D341Med (cell line): ENCODE measurements around the gene SLC4A2.

Source experiments
- DNase-seq: peaks from one replicate; pipeline ENCODE4 v3.0.0; 2012; ENCODE audit warnings: low spot score

SLC4A2 gene

DNA sequence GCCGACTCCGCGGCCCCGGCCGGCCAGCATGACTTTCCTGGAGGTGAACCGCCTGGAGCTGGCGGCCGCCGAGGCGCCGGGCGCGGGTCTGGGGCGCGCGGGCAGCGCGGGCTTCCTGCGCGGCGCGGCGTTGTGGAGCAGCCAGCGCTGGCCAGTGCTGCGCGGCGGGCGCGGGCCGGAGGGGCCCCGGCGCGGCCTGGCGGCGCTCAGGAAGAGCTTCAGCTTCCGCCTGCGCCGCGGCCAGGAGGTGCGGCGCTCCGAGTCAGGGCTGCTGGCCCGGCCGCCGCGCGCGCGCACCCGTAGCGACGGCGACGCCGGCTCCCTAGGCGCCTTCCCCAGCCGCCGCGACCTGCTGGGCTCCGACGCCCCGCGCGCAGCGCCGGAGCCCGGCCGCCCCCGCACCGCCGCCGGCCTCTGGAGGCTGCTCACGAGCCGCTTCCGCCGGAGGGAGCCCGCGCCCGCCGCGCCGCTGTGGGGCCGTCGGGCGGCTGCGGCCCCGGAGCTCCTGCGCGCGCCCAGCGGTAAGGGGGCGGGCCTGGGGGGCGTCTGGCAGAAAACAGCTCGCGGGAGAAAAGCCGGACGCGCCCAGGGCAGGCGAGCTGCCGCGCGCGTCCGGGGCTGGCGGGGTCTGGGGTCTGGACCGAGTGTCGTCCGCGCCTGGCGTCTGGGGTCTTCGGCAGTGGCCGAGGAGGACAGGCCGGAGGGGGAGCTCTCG, 55.9 kb downstream of the SLC4A2 start:
- DNase-seq: no peak

DNA sequence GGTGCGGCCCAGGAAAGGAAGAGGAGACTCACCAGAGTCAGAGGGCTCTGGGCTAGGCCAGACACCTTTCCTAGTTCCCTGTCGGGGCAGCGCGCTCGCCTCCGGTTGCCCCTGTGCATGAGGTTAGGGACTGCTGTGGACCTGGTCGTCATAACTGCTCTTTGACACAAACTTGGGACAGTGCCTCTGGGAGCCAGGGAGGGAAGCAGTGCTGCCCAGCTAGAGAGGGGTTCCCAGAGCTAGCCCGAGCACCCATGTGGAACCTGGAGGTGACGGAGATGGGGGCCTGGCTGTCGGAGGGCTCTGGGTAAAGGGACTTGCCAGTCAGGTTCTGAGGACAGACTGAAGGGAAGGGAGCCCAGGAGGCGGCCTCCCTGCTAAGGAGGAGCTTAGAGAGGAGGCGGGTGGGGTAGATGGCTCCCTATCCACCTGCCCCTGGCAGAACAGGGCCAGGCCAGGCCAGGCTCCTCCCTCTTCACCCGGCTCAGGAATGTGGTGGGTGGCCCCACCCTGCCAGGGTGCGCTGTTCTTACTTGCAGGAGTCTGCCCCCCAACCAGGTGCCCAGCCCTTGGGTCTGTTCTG, 56.5 kb downstream of the SLC4A2 start:
- no peak for DNase-seq

DNA sequence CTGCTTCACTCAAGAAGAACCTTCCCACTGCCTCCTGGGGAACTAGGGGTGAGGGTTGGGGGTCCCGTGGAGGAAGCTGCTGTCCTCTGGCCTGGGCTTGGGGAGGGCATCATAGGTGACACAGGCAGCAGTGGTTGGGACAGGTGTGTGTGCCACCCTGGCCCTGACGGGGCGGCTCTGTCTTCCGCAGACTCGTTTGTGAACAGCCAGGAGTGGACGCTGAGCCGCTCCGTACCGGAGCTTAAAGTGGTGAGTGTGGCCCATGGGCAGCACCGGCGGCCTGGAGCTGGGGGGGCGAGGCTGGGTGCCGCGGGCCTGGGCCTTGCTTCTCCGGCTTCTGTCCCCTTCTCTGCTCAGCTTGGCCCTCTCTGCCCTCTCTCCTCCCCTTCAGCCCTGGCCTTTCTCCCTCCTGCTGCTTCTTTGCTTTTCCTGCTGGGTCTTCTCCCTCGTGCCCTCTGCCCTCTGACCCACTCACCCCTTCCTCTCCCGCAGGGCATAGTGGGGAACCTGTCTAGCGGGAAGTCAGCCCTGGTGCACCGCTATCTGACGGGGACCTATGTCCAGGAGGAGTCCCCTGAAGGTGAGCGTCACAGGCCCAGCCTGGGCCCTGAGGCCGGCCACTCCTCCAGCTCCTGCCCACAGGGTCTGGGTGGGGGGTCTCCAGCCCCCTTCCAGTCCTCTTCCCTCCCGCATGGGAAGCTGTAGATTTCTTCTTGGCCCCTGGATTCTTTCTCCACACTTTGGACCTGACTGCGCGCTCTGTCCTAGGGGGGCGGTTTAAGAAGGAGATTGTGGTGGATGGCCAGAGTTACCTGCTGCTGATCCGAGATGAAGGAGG, 57.4 kb downstream of the SLC4A2 start:
- no peak for DNase-seq

GRCh38 chr7:151117565-151117964, 58.2 kb downstream of the SLC4A2 start:
- no peak for DNase-seq

GRCh38 chr7:151118108-151119054, 59.0 kb downstream of the SLC4A2 start:
- DNase-seq: no peak

DNA sequence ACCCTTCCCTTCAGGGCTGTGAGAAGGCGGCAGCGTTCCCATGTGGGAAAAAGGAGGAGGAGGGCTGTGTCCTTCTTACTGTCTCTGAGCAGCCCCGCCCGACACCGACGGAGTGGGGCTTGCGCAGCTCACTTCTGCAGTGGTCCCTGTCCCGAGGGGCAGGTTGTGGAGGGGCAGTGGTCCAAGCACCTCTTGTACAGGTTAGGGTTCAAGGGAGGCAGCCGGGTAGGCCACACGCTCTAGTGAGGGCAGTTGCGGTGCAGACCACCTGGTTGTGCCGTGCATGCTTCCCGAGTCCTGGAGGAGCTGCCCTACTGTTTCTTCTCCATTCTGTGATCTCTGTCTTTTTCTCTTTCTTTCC, 59.6 kb downstream of the SLC4A2 start:
- no peak for DNase-seq

- no peak for DNase-seq
These were observed 60.5 kb downstream of the SLC4A2 start for GRCh38 chr7:151119902-151120301.

GRCh38 chr7:151120896-151121295, 61.5 kb downstream of the SLC4A2 start:
- DNase-seq: no peak

DNA sequence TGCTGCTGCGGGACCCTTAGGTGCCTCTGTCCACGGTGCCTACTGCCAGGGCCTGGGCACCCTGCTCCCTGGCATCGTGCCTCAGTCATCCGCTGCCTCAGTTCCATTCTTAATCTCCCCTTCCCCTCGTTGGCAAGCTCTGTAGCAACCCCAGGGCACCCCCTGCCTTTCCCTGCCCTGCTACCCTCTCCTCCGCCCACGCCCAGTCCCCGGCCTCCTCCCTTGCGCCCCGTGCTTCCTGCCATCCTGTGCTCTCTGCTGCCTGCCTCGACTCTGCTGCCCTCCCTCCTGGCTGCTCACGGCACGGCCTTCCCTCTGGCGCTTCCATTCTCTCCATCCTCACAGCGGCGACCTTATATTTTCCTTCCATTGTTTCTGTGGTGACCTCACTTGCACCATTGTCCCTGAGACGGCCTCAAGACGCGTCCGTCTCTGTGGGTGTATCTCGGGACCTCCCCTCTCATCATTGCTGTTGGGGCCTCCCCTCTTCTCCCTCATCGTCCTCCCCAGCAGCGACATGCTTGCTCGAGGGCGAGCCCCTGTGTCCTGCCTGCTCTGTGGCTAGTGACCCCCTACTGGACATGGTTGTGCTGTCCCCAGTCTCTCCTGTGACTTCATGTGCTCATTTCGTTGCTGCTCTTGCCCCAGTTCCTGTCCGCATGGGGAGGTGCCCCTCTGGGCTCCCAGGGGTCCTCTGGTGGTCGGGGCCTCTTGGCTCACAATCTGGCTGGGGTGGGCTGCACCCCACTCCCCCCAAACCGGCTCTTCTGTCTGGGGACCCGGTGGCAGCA, 62.2 kb downstream of the SLC4A2 start:
- DNase-seq: no peak

GRCh38 chr7:151122276-151122675, 62.9 kb downstream of the SLC4A2 start:
- no peak for DNase-seq

- no peak for DNase-seq
These were observed 63.4 kb downstream of the SLC4A2 start for GRCh38 chr7:151122796-151123157.

DNA sequence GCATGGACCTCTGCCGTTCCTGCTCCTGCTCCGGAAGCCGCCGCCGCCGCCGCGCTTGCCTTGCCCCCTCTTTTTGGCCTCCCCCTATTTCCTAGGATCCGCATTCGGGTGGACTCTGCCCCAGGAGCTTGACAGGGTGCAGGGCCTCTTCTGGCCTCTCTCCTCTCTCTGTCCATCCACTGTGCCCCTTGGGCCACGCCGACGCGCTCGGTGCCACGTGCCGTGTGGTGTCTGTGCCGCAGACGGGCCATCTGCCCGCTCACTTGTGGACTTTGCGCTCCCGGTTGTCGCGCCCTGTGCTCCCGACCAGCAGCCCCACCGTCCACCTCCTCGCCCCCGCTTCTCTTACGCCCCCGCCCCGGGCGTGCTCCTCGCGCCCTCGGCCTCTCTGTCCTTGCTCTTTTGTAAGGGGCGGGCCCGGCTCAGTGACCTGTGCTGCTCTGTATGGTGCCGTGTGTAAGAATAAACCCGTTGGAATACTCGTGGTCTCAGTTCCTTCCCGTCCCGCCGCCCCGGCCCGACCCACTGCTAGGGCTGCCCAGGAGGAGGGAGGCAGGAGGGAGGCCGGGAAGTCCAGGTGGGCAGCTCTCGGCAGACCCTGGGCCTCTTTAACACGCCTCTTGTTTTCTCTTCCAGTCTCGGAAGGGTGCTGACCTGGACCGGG, 63.9 kb downstream of the SLC4A2 start:
- no peak for DNase-seq

GRCh38 chr7:151123822-151124464, 64.6 kb downstream of the SLC4A2 start:
- DNase-seq: peak; percentile 94

GRCh38 chr7:151124481-151124880, 65.1 kb downstream of the SLC4A2 start:
- DNase-seq: no peak

DNA sequence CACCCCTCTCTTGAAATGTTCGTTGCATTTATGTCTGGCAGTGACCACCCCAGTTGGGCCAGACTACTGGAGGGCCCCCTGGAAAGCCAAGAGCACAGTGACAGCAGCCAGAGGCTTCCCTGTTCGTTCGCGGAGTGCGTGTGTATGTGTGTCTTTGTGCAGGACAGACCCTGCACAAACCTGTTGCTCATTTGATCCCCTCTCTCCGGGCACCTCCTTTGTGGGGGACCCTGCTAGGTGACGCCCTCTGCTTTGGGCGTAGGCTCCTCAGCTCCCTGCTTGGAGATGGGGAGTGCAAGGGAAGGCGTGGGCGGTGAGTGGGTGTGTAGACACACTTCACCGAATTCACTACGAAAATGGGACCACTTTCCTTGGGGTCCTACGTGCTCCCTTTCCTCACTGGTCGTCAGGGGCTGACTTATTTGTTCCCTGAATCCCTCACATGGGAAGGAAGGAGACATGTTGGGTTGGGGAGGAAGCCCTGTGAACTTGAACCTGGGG, 65.6 kb downstream of the SLC4A2 start:
- no peak for DNase-seq

DNA sequence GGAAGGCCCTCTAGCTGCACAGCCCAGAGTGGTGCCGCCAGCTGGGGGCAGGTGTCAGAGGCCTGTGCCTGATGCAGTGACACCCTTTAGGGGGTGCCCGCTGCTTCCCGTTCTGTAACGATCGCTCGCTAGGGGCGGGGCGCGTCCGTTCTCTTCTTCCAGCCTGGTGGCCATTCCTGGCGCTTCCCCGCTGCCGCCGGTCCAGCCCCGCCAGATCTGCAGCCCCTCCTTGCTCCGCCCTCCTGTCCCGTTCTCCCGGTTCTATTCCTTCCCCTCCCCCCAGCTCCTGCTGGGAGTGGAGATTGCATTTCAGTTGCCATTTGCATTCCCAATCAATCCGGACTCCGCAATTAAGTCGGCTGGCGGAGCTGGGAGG, 66.1 kb downstream of the SLC4A2 start:
- DNase-seq: no peak

DNA sequence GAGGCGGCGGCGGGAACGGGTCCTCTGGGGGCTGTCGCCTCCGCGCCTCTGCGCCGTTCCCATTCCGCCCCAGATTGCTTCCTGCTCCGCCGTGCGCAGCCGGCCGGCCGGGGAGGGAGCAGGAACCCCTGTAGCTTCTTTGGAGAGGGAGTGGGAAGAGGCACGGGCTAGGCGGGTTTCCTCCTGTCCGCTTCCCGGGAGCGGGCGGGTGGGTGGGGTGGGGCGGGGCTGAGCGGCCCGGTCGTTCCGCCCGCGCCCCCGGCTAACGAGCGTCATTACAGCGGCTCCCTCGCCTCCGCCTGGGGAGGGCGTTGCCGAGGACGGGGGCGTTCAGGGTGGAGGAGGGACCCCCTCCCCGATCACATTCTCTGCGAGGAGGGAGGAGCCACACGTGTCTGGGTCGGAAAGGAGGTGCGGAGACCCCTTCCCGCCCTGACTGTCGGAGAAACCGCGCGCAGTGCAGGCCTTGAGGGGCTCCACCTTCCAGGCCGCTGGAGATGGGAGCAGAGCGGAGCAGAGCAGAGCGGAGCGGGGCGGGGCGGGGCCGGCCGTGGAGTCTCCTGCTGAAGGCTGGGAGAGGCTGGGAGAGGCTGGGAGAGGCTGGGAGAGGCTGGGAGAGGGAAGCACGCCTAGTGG, 66.6 kb downstream of the SLC4A2 start:
- no peak for DNase-seq
